HG03280 (cell line): ENCODE results near the gene PPP1R3A.
"Not testable (repeated sequence)": the region's sequence is repeated elsewhere in the genome, so short reads cannot be mapped to it uniquely, and the experiment has no call there.

Experiments used
- ATAC-seq: cut with Tn5 transposase; IDR thresholded peaks from one replicate; pipeline ENCODE4 v1.9.1; 2021; ENCODE audit warnings: mild to moderate bottlenecking, moderate library complexity; ENCODE audit not compliant: unreplicated experiment

Gene PPP1R3A

GRCh38 chr7:113918946-113919345 lies at the start of gene PPP1R3A:
Gene PPP1R3A (minus strand): TSS chr7:113919009. CDS start chr7:113918996, 13 bp downstream.
- ATAC-seq: no peak

- ATAC-seq: no peak
Observed at GRCh38 chr7:113963356-113963755, 44.5 kb upstream of the PPP1R3A start.

GRCh38 chr7:113959910-113960309 lies 41.1 kb upstream of the PPP1R3A start:
- no peak for ATAC-seq

GRCh38 chr7:113955157-113955556 lies 36.3 kb upstream of the PPP1R3A start:
- ATAC-seq: no peak

- no peak for ATAC-seq
Observed at GRCh38 chr7:113953553-113953952, 34.7 kb upstream of the PPP1R3A start.

GRCh38 chr7:113945018-113945938 lies 26.5 kb upstream of the PPP1R3A start:
- ATAC-seq: no peak

GRCh38 chr7:113936982-113937381 lies 18.2 kb upstream of the PPP1R3A start:
- ATAC-seq: no peak

- ATAC-seq: no peak
Observed at GRCh38 chr7:113936535-113936934, 17.7 kb upstream of the PPP1R3A start.

GRCh38 chr7:113929389-113929788 lies 10.6 kb upstream of the PPP1R3A start:
- ATAC-seq: not testable (repeated sequence)

GRCh38 chr7:113928112-113928511 lies 9.3 kb upstream of the PPP1R3A start:
- no peak for ATAC-seq

- no peak for ATAC-seq
Observed at GRCh38 chr7:113922049-113922448, 3.2 kb upstream of the PPP1R3A start.

- ATAC-seq: no peak
Observed at GRCh38 chr7:113921363-113921762, 2.6 kb upstream of the PPP1R3A start.

GRCh38 chr7:113917840-113918239 lies 969 bp downstream of the PPP1R3A start:
- ATAC-seq: no peak

- no peak for ATAC-seq
Observed at GRCh38 chr7:113915956-113916355, 2.9 kb downstream of the PPP1R3A start.

- no peak for ATAC-seq
Observed at GRCh38 chr7:113912876-113913275, 5.9 kb downstream of the PPP1R3A start.

- no peak for ATAC-seq
Observed at GRCh38 chr7:113907617-113908016, 11.2 kb downstream of the PPP1R3A start.

- no peak for ATAC-seq
Observed at GRCh38 chr7:113904521-113904920, 14.3 kb downstream of the PPP1R3A start.

GRCh38 chr7:113892818-113893217 lies 26.0 kb downstream of the PPP1R3A start:
- no peak for ATAC-seq

GRCh38 chr7:113891828-113892227 lies 27.0 kb downstream of the PPP1R3A start:
- no peak for ATAC-seq

- no peak for ATAC-seq
Observed at GRCh38 chr7:113891031-113891350, 27.8 kb downstream of the PPP1R3A start.

- no peak for ATAC-seq
Observed at GRCh38 chr7:113890331-113891030, 28.3 kb downstream of the PPP1R3A start.

GRCh38 chr7:113883096-113883495 lies 35.7 kb downstream of the PPP1R3A start:
- ATAC-seq: no peak
